GM13976 (cell line): ENCODE measurements around the gene FOXK2.

Source experiments
- DNase-seq: peaks from one replicate; pipeline ENCODE4 v3.0.0; 2012; ENCODE audit warnings: low spot score
- in situ Hi-C: fragments of 300-500 bp; cut with MboI; formaldehyde crosslinking; loops from one replicate; pipeline ENCODE4 v1.12.0; 2022; ENCODE audit warnings: low sequenced_read_pairs, mixed read lengths, inconsistent platforms; ENCODE audit not compliant: unreplicated experiment
- TF ChIP-seq, protein P1 (sequence below): IDR thresholded peaks from 2 replicates; pipeline ENCODE4 v1.5.1; 2012; ENCODE audit warnings: borderline replicate concordance, mild to moderate bottlenecking; ENCODE audit not compliant: insufficient read depth; ENCODE audit errors: extremely low read depth, missing control alignments, control extremely low read depth

The FOXK2 gene

DNA sequence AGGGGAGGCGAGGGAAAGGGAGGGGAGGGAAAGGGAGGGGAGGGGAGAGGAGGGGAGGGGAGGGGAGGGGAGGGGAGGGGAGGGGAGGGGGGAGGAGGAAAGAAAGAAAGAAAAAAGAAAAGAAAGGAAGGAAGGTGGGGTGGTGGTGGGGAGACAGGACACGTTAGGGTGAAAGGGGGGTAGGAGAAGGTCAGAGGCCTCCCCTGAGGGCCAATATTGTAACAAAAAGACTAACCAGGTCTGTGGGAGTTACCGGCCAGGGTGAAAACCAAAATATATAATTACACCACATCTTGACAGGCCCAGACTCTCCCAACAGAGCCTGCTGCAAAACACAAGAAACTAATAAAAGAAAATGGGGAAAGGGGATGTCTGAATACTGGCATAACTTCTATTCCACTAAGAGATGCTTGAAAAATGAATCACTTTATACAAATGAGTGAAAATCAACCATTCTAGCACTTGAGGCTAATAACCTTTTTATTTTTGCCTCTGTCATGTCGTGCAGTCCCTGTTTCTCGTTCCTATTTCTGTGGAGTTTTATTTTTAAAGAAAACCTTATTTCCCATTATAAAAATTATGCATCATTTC lies 118.7 kb downstream of the FOXK2 start:
- DNase-seq, result no peak
- in situ Hi-C loops, result no loop called here
- TF ChIP-seq, protein P1, sequence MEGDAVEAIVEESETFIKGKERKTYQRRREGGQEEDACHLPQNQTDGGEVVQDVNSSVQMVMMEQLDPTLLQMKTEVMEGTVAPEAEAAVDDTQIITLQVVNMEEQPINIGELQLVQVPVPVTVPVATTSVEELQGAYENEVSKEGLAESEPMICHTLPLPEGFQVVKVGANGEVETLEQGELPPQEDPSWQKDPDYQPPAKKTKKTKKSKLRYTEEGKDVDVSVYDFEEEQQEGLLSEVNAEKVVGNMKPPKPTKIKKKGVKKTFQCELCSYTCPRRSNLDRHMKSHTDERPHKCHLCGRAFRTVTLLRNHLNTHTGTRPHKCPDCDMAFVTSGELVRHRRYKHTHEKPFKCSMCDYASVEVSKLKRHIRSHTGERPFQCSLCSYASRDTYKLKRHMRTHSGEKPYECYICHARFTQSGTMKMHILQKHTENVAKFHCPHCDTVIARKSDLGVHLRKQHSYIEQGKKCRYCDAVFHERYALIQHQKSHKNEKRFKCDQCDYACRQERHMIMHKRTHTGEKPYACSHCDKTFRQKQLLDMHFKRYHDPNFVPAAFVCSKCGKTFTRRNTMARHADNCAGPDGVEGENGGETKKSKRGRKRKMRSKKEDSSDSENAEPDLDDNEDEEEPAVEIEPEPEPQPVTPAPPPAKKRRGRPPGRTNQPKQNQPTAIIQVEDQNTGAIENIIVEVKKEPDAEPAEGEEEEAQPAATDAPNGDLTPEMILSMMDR, result no peak

GRCh38 chr17:82639628-82640027 lies 120.1 kb downstream of the FOXK2 start:
- DNase-seq, result no peak
- TF ChIP-seq, protein P1, result no peak
- in situ Hi-C loops, result no loop called here

GRCh38 chr17:82640036-82640435 lies 120.5 kb downstream of the FOXK2 start:
- in situ Hi-C loops, result no loop called here
- TF ChIP-seq, protein P1, result no peak
- DNase-seq, result no peak

DNA sequence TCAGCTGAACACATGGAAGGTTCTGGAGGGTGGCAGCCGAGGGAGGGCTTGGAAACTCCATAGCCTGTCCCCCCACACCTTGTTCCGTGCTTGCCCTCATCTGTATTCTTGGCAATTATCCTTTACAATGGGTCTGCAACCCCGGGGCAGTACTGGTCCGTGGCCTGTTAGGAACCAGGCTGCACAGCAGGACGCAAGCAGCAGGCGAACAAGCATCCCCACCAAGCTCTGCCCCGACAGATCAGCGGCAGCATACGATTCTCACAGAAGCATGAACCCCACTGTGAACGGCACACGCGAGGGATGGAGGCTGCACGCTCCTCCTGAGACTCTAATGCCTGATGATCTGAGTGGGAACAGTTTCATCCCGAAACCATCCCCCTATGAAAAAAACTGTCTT lies 122.5 kb downstream of the FOXK2 start:
- TF ChIP-seq, protein P1, result no peak
- in situ Hi-C loops, result no loop called here
- no peak for DNase-seq

GRCh38 chr17:82644148-82644547 lies 124.6 kb downstream of the FOXK2 start:
- TF ChIP-seq, protein P1, result no peak
- in situ Hi-C loops, result no loop called here
- no peak for DNase-seq

DNA sequence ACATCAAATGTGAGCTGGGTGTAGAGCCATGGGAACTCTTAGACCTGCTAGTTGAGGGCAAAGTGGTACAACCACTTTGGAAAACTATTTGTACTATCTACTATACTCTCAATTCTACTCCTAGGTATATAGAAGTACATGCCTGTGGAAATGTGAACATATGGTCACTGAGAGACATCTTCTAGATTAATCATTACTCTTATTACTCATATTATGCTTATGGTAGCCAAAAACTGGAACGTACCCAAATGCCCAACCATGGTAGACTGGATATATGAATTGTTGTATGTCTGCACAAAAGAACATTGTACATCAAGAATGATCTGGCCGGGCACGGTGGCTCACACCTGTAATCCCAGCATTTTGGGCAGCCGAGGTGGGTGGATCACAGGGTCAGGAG lies 126.0 kb downstream of the FOXK2 start:
- in situ Hi-C loops, result no loop called here
- TF ChIP-seq, protein P1, result no peak
- DNase-seq, result no peak
